Astrocyte of the cerebellum (primary cell): ENCODE data around the gene MPPED1.

Experiments
- DNase-seq: peaks from one replicate; pipeline ENCODE4 v3.0.0-alpha.2; 2011; ENCODE audit warnings: low read depth
- H3K4me3 ChIP-seq: 2 replicates; pipeline ENCODE4 v1.5.1; 2011; ENCODE audit warnings: mild to moderate bottlenecking, low read depth, low read length, moderate library complexity
- CTCF ChIP-seq: IDR thresholded peaks from 2 replicates; pipeline ENCODE4 v1.5.1; 2012; ENCODE audit warnings: low read length, low read depth, moderate library complexity, mild to moderate bottlenecking; ENCODE audit errors: missing control alignments
- in situ Hi-C: cut with HindIII; loops from 2 replicates; pipeline ENCODE4 v1.10.0; 2017; ENCODE audit warnings: low sequenced_read_pairs

MPPED1 gene

GRCh38 chr22:43540529-43540923 is 128.7 kb downstream of the MPPED1 start:
- H3K4me3 ChIP-seq, result no peak overlapping the region
- TF ChIP-seq CTCF, result no peak
- in situ Hi-C loops, result no loop called here
- no peak for DNase-seq

- no peak for DNase-seq
- H3K4me3 ChIP-seq, result no peak overlapping the region
- in situ Hi-C loops, result no loop called here
- TF ChIP-seq CTCF, result no peak
Observed at GRCh38 chr22:43541022-43541421, 129.2 kb downstream of the MPPED1 start.

GRCh38 chr22:43541462-43542407 is 129.9 kb downstream of the MPPED1 start:
- no peak overlapping the region for H3K4me3 ChIP-seq
- in situ Hi-C loops, result no loop called here
- DNase-seq, result no peak
- TF ChIP-seq CTCF, result no peak

DNA sequence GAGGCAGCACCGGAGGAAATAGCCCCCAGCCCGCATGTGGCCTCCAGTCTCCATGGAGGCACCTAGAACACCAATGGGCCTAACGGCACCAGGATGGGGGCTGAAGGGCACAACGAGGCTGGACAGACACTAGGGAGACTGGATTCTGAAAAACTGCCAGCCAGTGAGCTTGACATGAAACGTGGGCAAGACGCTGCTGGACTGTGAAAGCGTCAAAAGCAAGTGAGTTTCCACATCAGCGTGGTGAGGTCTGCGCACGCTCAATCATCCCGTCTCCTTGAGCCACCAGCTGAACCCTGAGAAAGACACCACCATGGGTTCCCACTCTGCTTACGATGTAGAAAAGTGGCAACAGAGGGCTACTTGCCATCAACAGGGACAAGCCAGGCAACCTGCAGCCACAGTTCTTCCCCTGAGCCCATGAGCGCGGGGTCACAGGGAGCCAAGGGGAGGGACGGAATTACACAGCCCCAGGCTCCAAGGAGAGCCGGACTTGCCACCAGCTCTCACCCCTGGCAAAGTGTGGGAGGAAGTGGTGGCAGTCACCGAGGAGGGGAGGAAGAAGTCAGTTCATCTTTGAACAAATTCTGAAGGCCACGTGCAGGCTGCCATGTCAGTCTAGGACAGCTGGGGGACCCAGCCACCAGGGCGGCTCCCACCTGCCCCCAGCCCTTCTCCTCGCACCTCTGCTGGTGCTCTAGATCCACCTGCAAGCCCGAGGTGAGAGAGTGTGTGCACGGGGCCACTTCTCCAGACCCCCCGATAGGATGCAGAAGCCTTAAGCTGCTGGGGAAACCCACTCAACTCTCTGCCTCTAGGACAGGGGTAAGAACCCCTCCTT is 131.1 kb downstream of the MPPED1 start:
- no peak for TF ChIP-seq CTCF
- DNase-seq, result no peak
- in situ Hi-C loops, result no loop called here
- H3K4me3 ChIP-seq, result no peak overlapping the region

GRCh38 chr22:43543522-43544288 is 131.9 kb downstream of the MPPED1 start:
- TF ChIP-seq CTCF, result no peak
- H3K4me3 ChIP-seq, result no peak overlapping the region
- no peak for DNase-seq
- in situ Hi-C loops, result no loop called here

DNA sequence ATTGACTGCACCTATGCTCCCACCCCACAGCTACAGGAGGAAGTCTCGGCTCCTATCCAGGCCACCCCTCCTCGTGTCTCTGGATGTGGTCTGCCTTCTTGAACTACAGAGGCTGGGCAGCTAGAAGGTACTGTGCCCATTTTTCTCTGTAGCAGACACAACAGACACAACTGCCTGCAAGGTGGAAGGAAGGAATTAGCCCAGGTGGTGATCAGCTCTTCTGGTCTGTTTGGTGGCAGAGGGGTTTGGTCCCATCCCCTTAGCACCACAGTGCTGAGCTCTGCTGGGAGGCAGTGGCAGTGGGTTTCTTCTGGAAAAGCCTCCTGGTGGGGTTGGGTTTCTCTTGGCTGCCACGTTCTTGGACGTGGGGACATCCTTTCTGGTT is 132.5 kb downstream of the MPPED1 start:
- H3K4me3 ChIP-seq, result no peak overlapping the region
- no peak for TF ChIP-seq CTCF
- no peak for DNase-seq
- in situ Hi-C loops, result no loop called here
